ENCODE data around the gene NKTR. TPM values are rescaled to one million over a fixed set of nuclear protein-coding genes. Genes with fewer than 3 reads are reported as not detected.

NKTR gene
- total RNA-seq, 1 donor from 2014 or later: 118 TPM

DNA sequence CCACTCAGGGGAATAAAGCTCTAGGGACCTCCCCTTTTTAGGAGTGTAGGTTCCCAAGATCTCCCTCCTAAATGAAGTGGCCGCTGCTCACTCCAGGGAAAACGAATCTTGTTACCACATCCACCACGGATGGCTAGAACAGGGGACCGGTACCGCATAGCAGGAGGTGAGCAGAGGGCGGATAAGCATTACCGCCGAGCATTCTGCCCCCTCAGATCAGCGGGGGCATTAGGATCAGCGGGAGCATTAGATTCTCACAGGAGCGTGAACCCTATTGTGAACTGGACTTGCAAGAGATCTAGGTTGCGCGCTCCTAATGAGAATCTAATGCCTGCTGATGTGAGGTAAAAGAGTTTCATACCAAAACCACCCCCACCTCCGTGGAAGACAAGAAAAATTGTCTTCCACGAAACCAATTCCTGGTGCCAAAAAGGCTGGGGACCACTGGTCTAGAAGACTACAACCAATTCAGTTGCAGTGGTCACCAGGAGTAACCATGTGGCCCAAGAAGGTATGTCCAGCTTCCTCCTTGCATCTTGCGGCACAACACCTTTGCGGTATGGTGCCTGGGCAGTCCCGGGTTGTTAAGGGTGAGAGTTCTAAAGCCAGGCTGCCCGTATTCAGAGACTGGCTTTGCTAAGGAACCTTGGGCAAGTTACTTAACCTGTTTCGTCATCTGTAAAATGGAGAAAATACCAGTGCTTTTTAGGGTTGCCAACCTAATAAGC lies 10.9 kb upstream of the NKTR start:
- Mint-ChIP-seq H3K4me3 (ENCODE audit: unreplicated experiment) (peak overlapping the region; percentile 97), H3K36me3 (ENCODE audit: low read depth, unreplicated experiment) (peaks cover 15% of the 10 kb centered on the region), H3K27ac (ENCODE audit: unreplicated experiment) (peak overlapping the region; percentile 87), H3K9me3 (ENCODE audit: unreplicated experiment) (no peaks in the 10 kb centered on the region), H3K27me3 (ENCODE audit: unreplicated experiment) (peaks cover 18% of the 10 kb centered on the region), H3K4me1 (ENCODE audit: unreplicated experiment) (peaks cover 50% of the 10 kb centered on the region)
- TF ChIP-seq, protein P1, sequence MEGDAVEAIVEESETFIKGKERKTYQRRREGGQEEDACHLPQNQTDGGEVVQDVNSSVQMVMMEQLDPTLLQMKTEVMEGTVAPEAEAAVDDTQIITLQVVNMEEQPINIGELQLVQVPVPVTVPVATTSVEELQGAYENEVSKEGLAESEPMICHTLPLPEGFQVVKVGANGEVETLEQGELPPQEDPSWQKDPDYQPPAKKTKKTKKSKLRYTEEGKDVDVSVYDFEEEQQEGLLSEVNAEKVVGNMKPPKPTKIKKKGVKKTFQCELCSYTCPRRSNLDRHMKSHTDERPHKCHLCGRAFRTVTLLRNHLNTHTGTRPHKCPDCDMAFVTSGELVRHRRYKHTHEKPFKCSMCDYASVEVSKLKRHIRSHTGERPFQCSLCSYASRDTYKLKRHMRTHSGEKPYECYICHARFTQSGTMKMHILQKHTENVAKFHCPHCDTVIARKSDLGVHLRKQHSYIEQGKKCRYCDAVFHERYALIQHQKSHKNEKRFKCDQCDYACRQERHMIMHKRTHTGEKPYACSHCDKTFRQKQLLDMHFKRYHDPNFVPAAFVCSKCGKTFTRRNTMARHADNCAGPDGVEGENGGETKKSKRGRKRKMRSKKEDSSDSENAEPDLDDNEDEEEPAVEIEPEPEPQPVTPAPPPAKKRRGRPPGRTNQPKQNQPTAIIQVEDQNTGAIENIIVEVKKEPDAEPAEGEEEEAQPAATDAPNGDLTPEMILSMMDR (IDR thresholded peaks at IDR 0.05; ENCODE audit: unreplicated experiment): no peak
- no peak for DNase-seq (ENCODE audit: low spot score)

DNA sequence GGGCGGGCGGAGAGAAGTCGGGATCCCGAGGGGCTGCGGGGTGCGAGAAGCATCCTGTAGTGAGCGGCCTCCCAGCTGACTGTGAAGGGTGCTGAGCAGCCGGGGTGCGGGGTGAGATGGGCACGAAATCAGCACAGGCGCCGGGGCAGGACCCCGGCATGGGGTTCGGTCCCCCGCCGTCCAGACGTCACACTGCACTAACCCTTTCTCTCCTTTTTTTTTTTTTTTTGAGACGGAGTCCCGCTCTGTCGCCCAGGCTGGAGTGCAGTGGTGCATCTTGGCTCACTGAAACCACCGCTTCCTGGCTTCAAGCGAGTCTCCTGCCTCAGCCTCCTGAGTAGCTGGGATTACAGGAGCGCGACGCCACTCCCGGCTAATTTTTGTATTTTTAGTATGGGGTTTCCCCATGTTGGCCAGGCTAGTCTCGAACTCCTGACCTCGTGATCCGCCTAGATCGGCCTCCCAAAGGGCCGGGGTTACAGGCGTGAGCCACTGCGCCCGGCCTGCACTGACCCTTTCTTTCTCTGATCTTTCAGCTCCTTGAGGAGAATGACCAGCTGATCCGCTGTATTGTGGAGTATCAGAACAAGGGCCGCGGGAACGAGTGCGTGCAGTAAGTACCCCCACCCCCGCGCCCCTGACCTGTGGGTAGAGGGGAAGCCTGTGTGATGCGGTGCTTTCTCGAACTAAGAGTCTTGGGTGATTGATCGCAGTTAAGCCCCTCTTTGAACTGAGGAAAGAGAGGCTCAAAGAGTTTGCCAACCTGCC lies 9.3 kb upstream of the NKTR start:
- peak overlapping the region; percentile 96 for H3K27ac Mint-ChIP-seq (ENCODE audit: unreplicated experiment)
- DNase-seq (ENCODE audit: low spot score): peak; percentile 11
- no peaks in the 10 kb centered on the region for H3K9me3 Mint-ChIP-seq (ENCODE audit: unreplicated experiment)
- H3K36me3 Mint-ChIP-seq (ENCODE audit: low read depth, unreplicated experiment): peaks cover 20% of the 10 kb centered on the region
- peaks cover 15% of the 10 kb centered on the region for H3K27me3 Mint-ChIP-seq (ENCODE audit: unreplicated experiment)
- peak overlapping the region; percentile 97 for H3K4me3 Mint-ChIP-seq (ENCODE audit: unreplicated experiment)
- H3K4me1 Mint-ChIP-seq (ENCODE audit: unreplicated experiment): peaks cover 43% of the 10 kb centered on the region
- TF ChIP-seq, protein P1 (IDR thresholded peaks at IDR 0.05; ENCODE audit: unreplicated experiment): no peak

- Mint-ChIP-seq H3K4me3 (ENCODE audit: unreplicated experiment) (peak overlapping the region; percentile 97), H3K36me3 (ENCODE audit: low read depth, unreplicated experiment) (peaks cover 21% of the 10 kb centered on the region), H3K27ac (ENCODE audit: unreplicated experiment) (peak overlapping the region; percentile 74), H3K27me3 (ENCODE audit: unreplicated experiment) (peaks cover 14% of the 10 kb centered on the region), H3K4me1 (ENCODE audit: unreplicated experiment) (peaks cover 40% of the 10 kb centered on the region), H3K9me3 (ENCODE audit: unreplicated experiment) (no peaks in the 10 kb centered on the region)
- DNase-seq (ENCODE audit: low spot score): no peak
- TF ChIP-seq, protein P1 (IDR thresholded peaks at IDR 0.05; ENCODE audit: unreplicated experiment): no peak
Observed at GRCh38 chr3:42591811-42592210, 8.7 kb upstream of the NKTR start.

- peaks cover 35% of the 10 kb centered on the region for H3K4me1 Mint-ChIP-seq (ENCODE audit: unreplicated experiment)
Observed at GRCh38 chr3:42593635-42594034, 6.9 kb upstream of the NKTR start.

More at GRCh38 chr3:42593635-42594034, 6.9 kb upstream of the NKTR start:
- Mint-ChIP-seq H3K27me3 (ENCODE audit: unreplicated experiment) (peaks cover 12% of the 10 kb centered on the region), H3K27ac (ENCODE audit: unreplicated experiment) (no peak overlapping the region), H3K36me3 (ENCODE audit: low read depth, unreplicated experiment) (peaks cover 17% of the 10 kb centered on the region), H3K9me3 (ENCODE audit: unreplicated experiment) (no peaks in the 10 kb centered on the region), H3K4me3 (ENCODE audit: unreplicated experiment) (peak overlapping the region; percentile 53)
- no peak for DNase-seq (ENCODE audit: low spot score)
- TF ChIP-seq, protein P1 (IDR thresholded peaks at IDR 0.05; ENCODE audit: unreplicated experiment): no peak
